Transverse colon (tissue), 4 donors: ENCODE data around the gene EIF5AL1.

Experiments
- CTCF ChIP-seq, 5 experiments: fragments of 200-600 bp in 3 of 5; fragments of 450-650 bp in 2 of 5; sonication (generic) in 3 of 5; IDR thresholded peaks; 1 replicate in 2 of 5; 2 replicates in 3 of 5; pipeline ENCODE4 v1.5.1; 2016 to 2017; ENCODE audit warnings: antibody characterized with exemption in 5 of 5, inconsistent platforms in 3 of 5, mild to moderate bottlenecking in 2 of 5, moderate library complexity in 1 of 5
- EP300 ChIP-seq: sonication (generic); formaldehyde crosslinking; IDR thresholded peaks from one replicate; pipeline ENCODE4 v1.6.1; 2017; ENCODE audit warnings: antibody characterized with exemption, low read depth
- POLR2A ChIP-seq: fragments of 450-650 bp; IDR thresholded peaks from one replicate; pipeline ENCODE4 v1.6.1; 2016; ENCODE audit warnings: antibody characterized with exemption, mild to moderate bottlenecking, moderate library complexity
- POLR2AphosphoS5 ChIP-seq, 3 donors: sonication (generic); formaldehyde crosslinking; IDR thresholded peaks; one replicate each; pipeline ENCODE4 v1.6.1; 2016; ENCODE audit warnings: antibody characterized with exemption in 3 of 3

GRCh38 chr10:79482741-79483140, 29.6 kb upstream of the EIF5AL1 start:
- no peak for TF ChIP-seq POLR2AphosphoS5 (IDR thresholded peaks at IDR 0.05)
- TF ChIP-seq POLR2A = no peak
- TF ChIP-seq EP300 = no peak
- TF ChIP-seq CTCF (IDR thresholded peaks at IDR 0.05) = no peak
